Osteocyte (in vitro differentiated cells): ENCODE data around the gene HOXD3. TPM values are rescaled to one million over a fixed set of nuclear protein-coding genes. Genes with fewer than 3 reads are reported as not detected.
A peak's percentile ranks its signal among the peaks of the same experiment; 100 is the strongest.

Experiments
- DNase-seq: peaks from one replicate; pipeline ENCODE4 v3.0.0; 2021; ENCODE audit warnings: mixed read lengths; ENCODE audit not compliant: unreplicated experiment; ENCODE audit errors: extremely low spot score
- H3K27ac Mint-ChIP-seq: one replicate; pipeline ENCODE4 v1.8.0; 2021; ENCODE audit warnings: mild to moderate bottlenecking, mixed read lengths; ENCODE audit not compliant: unreplicated experiment
- H3K27me3 Mint-ChIP-seq: one replicate; pipeline ENCODE4 v1.8.0; 2021; ENCODE audit warnings: mixed read lengths; ENCODE audit not compliant: unreplicated experiment
- H3K36me3 Mint-ChIP-seq: one replicate; pipeline ENCODE4 v1.8.0; 2021; ENCODE audit warnings: mixed read lengths; ENCODE audit not compliant: unreplicated experiment
- H3K4me1 Mint-ChIP-seq: one replicate; pipeline ENCODE4 v1.8.0; 2021; ENCODE audit warnings: mixed read lengths; ENCODE audit not compliant: unreplicated experiment
- H3K4me3 Mint-ChIP-seq: one replicate; pipeline ENCODE4 v1.8.0; 2021; ENCODE audit warnings: mild to moderate bottlenecking, moderate library complexity, mixed read lengths; ENCODE audit not compliant: unreplicated experiment
- H3K9me3 Mint-ChIP-seq: one replicate; pipeline ENCODE4 v1.8.0; 2021; ENCODE audit warnings: mixed read lengths; ENCODE audit not compliant: unreplicated experiment
- CTCF ChIP-seq: fragments of 200-600 bp; sonication (generic); IDR thresholded peaks from 2 replicates; pipeline ENCODE4 v1.5.0; 2021; ENCODE audit warnings: antibody characterized with exemption, mild to moderate bottlenecking, moderate library complexity
- total RNA-seq: library from RNA; stranded (reverse); gene quantifications from 2 replicates; pipeline ENCODE4 v1.2.1, GENCODE V29; 2021

HOXD3 gene
- total RNA-seq, 1 donor from 2014 or later, result not detected

GRCh38 chr2:176187200-176187898 lies 30.2 kb downstream of the HOXD3 start:
- peak overlapping the region; percentile 71 for H3K4me3 Mint-ChIP-seq
- H3K27me3 Mint-ChIP-seq, result peaks cover 68% of the 10 kb centered on the region
- peaks cover 16% of the 10 kb centered on the region for H3K4me1 Mint-ChIP-seq
- no peak for TF ChIP-seq CTCF
- H3K27ac Mint-ChIP-seq, result no peak overlapping the region
- H3K9me3 Mint-ChIP-seq, result no peaks in the 10 kb centered on the region
- H3K36me3 Mint-ChIP-seq, result no peaks in the 10 kb centered on the region
- no peak for DNase-seq

- Mint-ChIP-seq H3K4me3 (peak within 1 kb of the TSS; percentile 71), H3K4me1 (peaks cover 16% of the 10 kb centered on the region), H3K36me3 (no peaks in the 10 kb centered on the region), H3K9me3 (no peaks in the 10 kb centered on the region), H3K27me3 (peaks cover 68% of the 10 kb centered on the region), H3K27ac (no peak within 1 kb of the TSS)
- DNase-seq, result no peak
- no peak for TF ChIP-seq CTCF
These were observed 31.0 kb downstream of the HOXD3 start, which contains the start of gene HOXD1 for GRCh38 chr2:176187899-176188773. HOXD1 (plus strand) TSS chr2:176188668; CDS start chr2:176188802, 134 bp downstream.

- H3K27ac Mint-ChIP-seq, result no peak overlapping the region
- no peaks in the 10 kb centered on the region for H3K9me3 Mint-ChIP-seq
- peak overlapping the region; percentile 18 for H3K4me3 Mint-ChIP-seq
- TF ChIP-seq CTCF, result no peak
- no peaks in the 10 kb centered on the region for H3K36me3 Mint-ChIP-seq
- H3K27me3 Mint-ChIP-seq, result peaks cover 67% of the 10 kb centered on the region
- DNase-seq, result no peak
- peaks cover 16% of the 10 kb centered on the region for H3K4me1 Mint-ChIP-seq
These were observed 31.9 kb downstream of the HOXD3 start for GRCh38 chr2:176188774-176189680.

GRCh38 chr2:176189681-176190641 lies 32.9 kb downstream of the HOXD3 start:
- TF ChIP-seq CTCF, result no peak
- Mint-ChIP-seq H3K9me3 (no peaks in the 10 kb centered on the region), H3K4me1 (peaks cover 16% of the 10 kb centered on the region), H3K4me3 (peak overlapping the region; percentile 17), H3K27ac (no peak overlapping the region), H3K36me3 (no peaks in the 10 kb centered on the region), H3K27me3 (peaks cover 68% of the 10 kb centered on the region)
- no peak for DNase-seq
